Sigmoid colon (tissue), 7 donors: Measurements from ENCODE around the gene LYPD6B. TPM values are rescaled to one million over a fixed set of nuclear protein-coding genes. Genes with fewer than 3 reads are reported as not detected.

Source experiments
- DNase-seq: peaks from one replicate; pipeline ENCODE4 v3.0.0-alpha.2; 2019
- H3K27ac ChIP-seq, 4 donors: fragments of 200-600 bp; sonication (generic); one replicate each; pipeline ENCODE4 v1.5.1; 2016 to 2019; ENCODE audit warnings: mild to moderate bottlenecking in 1 of 4
- H3K27me3 ChIP-seq, 3 donors: fragments of 200-600 bp; sonication (generic); one replicate each; pipeline ENCODE4 v1.5.1; 2019; ENCODE audit warnings: mild to moderate bottlenecking in 1 of 3
- H3K36me3 ChIP-seq, 4 donors: fragments of 200-600 bp; sonication (generic); one replicate each; pipeline ENCODE4 v1.5.1; 2016 to 2019
- H3K4me1 ChIP-seq, 4 donors: fragments of 200-600 bp; sonication (generic); one replicate each; pipeline ENCODE4 v1.5.1; 2017 to 2019
- H3K4me3 ChIP-seq, 4 donors: fragments of 200-600 bp; sonication (generic); one replicate each; pipeline ENCODE4 v1.5.1; 2017 to 2019; ENCODE audit warnings: mild to moderate bottlenecking in 2 of 4, moderate library complexity in 1 of 4
- H3K9me3 ChIP-seq, 4 donors: fragments of 200-600 bp in 3 of 4; sonication (generic) in 3 of 4; one replicate each; pipeline versions ENCODE4 v1.5.1 to v1.6.1; 2013 to 2019
- CTCF ChIP-seq, 4 experiments: fragments of 450-650 bp in 3 of 4; fragments of 200-600 bp in 1 of 4; IDR thresholded peaks; one replicate each; pipeline ENCODE4 v1.5.1; 2016 to 2019; ENCODE audit warnings: antibody characterized with exemption in 4 of 4, mild to moderate bottlenecking in 3 of 4, moderate library complexity in 2 of 4
- EP300 ChIP-seq, 4 donors: sonication (generic); formaldehyde crosslinking; IDR thresholded peaks; one replicate each; pipeline ENCODE4 v1.6.1; 2017; ENCODE audit warnings: antibody characterized with exemption in 4 of 4
- POLR2A ChIP-seq, 2 donors: fragments of 450-650 bp; IDR thresholded peaks; one replicate each; pipeline ENCODE4 v1.6.1; 2016; ENCODE audit warnings: antibody characterized with exemption in 2 of 2, mild to moderate bottlenecking in 2 of 2, moderate library complexity in 2 of 2
- POLR2AphosphoS5 ChIP-seq, 4 donors: sonication (generic); formaldehyde crosslinking; IDR thresholded peaks; one replicate each; pipeline ENCODE4 v1.6.1; 2017; ENCODE audit warnings: antibody characterized with exemption in 4 of 4
- WGBS, 2 donors: extraction: QIAGEN DNeasy Blood & Tissue Kit; methylation state at CpG; one replicate each; pipeline ENCODE4 v1.1.7; 2013; 5-methylcytosine and 5-hydroxymethylcytosine counted together
- intact Hi-C: fragments of 100-400 bp; cut with DNase I; formaldehyde crosslinking; loops from one replicate; pipeline ENCODE4 v1.15.1; 2023
- polyA plus RNA-seq, 3 donors: library from polyadenylated mRNA; stranded (reverse); fragments of 200-250 nt; gene quantifications; one replicate each; pipeline ENCODE4 v1.2.3, GENCODE V29; 2013
- total RNA-seq, 4 donors: library from RNA; depleted of rRNA; stranded (reverse); fragments of >200 nt; gene quantifications; one replicate each; pipeline ENCODE4 v1.1.0, GENCODE V29; 2016
- donor health status: healthy with polysubstance abuse.
- donor health status: Bipolar disorder and iron deficiency.
- donor health status: healthy.

Gene LYPD6B
- total and polyA plus RNA-seq, 7 donors: 0.66 to 2.1 (median 1.5) TPM; not detected in 3

- Histone ChIP-seq H3K4me1 (no peaks in the 10 kb centered on the region), H3K4me3 (no peak overlapping the region), H3K27ac (no peak overlapping the region), H3K9me3 (no peaks in the 10 kb centered on the region), H3K36me3 (no peaks in the 10 kb centered on the region), H3K27me3 (no peaks in the 10 kb centered on the region)
- intact Hi-C loops: no loop called here
- WGBS, 2 donors: 91 to 93% methylated on average over 4 of the region's 4 CpGs
- no peak for TF ChIP-seq CTCF (IDR thresholded peaks at IDR 0.05)
- no peak for TF ChIP-seq POLR2AphosphoS5 (IDR thresholded peaks at IDR 0.05)
- no peak for TF ChIP-seq EP300 (IDR thresholded peaks at IDR 0.05)
- no peak for TF ChIP-seq POLR2A (IDR thresholded peaks at IDR 0.05)
- no peak for DNase-seq
Observed at GRCh38 chr2:149259136-149259535, 220.6 kb downstream of the LYPD6B start.

GRCh38 chr2:149261692-149262091, 223.2 kb downstream of the LYPD6B start:
- TF ChIP-seq POLR2A (IDR thresholded peaks at IDR 0.05): no peak
- TF ChIP-seq CTCF (IDR thresholded peaks at IDR 0.05): no peak
- no peak for TF ChIP-seq POLR2AphosphoS5 (IDR thresholded peaks at IDR 0.05)
- no peak for TF ChIP-seq EP300 (IDR thresholded peaks at IDR 0.05)
- no peaks in the 10 kb centered on the region for H3K27me3 ChIP-seq
- H3K36me3 ChIP-seq: no peaks in the 10 kb centered on the region
- 51 to 61% methylated on average over 3 of the region's 3 CpGs for WGBS, 2 donors
- no peak overlapping the region for H3K4me3 ChIP-seq
- no peaks in the 10 kb centered on the region for H3K9me3 ChIP-seq
- no peaks in the 10 kb centered on the region for H3K4me1 ChIP-seq
- intact Hi-C loops: no loop called here
- DNase-seq: no peak
- H3K27ac ChIP-seq: no peak overlapping the region

Other genes starting within 250 kb of the LYPD6B start
- 10 to 100 TPM in 1 of 4 donors, 1 to 10 TPM in 3; 7.3 to 11.1 (median 7.9) TPM for gene KIF5C, start 163.5 kb upstream of the LYPD6B start, total RNA-seq
- 1 to 10 TPM in 2 of 3 donors, under 1 TPM in 1; 0.23 to 2.1 (median 1.2) TPM for gene KIF5C, start 163.5 kb upstream of the LYPD6B start, polyA plus RNA-seq